Measurements from ENCODE around the gene TBC1D22A. TPM values are rescaled to one million over a fixed set of nuclear protein-coding genes. Genes with fewer than 3 reads are reported as not detected.

Gene TBC1D22A
- total RNA-seq, 3 donors from 2014 or later = 19.0 to 23.6 (median 23.6) TPM

DNA sequence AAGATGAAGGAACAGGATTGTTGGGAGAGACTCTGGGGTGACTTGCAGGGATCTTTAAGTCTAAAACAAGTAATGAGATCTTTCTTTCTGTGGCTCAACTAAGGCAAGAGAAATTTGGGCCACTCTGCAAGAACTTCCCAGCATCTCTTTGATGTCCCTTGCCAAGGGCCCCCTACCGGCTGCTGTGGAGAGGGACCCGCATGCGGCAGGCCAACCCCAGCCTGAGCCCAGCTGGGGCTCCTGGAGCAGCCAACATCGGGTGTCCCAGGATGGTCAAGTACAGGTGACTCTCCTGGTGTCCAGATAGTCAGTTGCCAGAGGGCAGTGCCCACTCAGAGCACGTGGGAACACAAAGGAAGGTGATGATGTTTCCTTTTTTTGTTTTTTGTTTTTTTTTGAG lies 363.2 kb downstream of the TBC1D22A start:
- DNase-seq (ENCODE audit: low spot score in 2 of 2) = no peak
- H3K36me3 ChIP-seq = no peaks in the 10 kb centered on the region
- intact Hi-C loops (cut with DNase I; ENCODE audit: low total_unique reads) = no loop called here
- no peak overlapping the region for H3K27ac ChIP-seq
- no peaks in the 10 kb centered on the region for H3K27me3 ChIP-seq
- H3K4me1 ChIP-seq = no peaks in the 10 kb centered on the region
- no peaks in the 10 kb centered on the region for H3K9me3 ChIP-seq
- TF ChIP-seq POLR2A (IDR thresholded peaks at IDR 0.05) (no peak), POLR2AphosphoS5 (IDR thresholded peaks at IDR 0.05) (no peak)
- TF ChIP-seq, protein P1, sequence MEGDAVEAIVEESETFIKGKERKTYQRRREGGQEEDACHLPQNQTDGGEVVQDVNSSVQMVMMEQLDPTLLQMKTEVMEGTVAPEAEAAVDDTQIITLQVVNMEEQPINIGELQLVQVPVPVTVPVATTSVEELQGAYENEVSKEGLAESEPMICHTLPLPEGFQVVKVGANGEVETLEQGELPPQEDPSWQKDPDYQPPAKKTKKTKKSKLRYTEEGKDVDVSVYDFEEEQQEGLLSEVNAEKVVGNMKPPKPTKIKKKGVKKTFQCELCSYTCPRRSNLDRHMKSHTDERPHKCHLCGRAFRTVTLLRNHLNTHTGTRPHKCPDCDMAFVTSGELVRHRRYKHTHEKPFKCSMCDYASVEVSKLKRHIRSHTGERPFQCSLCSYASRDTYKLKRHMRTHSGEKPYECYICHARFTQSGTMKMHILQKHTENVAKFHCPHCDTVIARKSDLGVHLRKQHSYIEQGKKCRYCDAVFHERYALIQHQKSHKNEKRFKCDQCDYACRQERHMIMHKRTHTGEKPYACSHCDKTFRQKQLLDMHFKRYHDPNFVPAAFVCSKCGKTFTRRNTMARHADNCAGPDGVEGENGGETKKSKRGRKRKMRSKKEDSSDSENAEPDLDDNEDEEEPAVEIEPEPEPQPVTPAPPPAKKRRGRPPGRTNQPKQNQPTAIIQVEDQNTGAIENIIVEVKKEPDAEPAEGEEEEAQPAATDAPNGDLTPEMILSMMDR (IDR thresholded peaks at IDR 0.05) = no peak
- H3K4me3 ChIP-seq = no peak overlapping the region

DNA sequence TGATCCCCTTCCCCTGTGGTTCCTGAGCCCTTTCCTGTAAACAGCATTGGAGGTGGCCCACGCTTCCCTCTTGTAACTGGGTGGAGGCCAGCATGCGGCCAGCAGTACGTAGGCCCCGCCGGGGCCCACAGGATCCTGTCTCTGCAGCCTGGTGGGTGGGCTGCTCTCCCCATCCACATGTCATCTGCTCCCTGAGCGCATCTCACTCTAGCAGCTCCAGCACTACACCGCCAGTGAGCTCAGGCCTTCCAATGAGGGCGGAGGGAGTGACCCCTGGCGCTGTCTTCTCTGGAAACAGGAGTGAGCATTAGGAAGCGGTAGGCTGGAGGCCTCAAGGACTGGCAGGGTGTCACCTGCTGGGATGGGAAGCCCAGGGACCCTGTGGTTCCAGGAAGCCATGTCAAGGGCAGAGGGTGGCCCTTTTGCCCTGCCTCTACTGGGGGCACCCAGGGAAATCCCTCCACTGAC lies 363.9 kb downstream of the TBC1D22A start:
- H3K4me3 ChIP-seq = no peak overlapping the region
- H3K9me3 ChIP-seq = no peaks in the 10 kb centered on the region
- no peaks in the 10 kb centered on the region for H3K36me3 ChIP-seq
- TF ChIP-seq, protein P1 (IDR thresholded peaks at IDR 0.05) = no peak
- TF ChIP-seq POLR2AphosphoS5 (IDR thresholded peaks at IDR 0.05) = no peak
- TF ChIP-seq POLR2A (IDR thresholded peaks at IDR 0.05) = no peak
- H3K27me3 ChIP-seq = no peaks in the 10 kb centered on the region
- no peaks in the 10 kb centered on the region for H3K4me1 ChIP-seq
- intact Hi-C loops (cut with DNase I; ENCODE audit: low total_unique reads) = no loop called here
- H3K27ac ChIP-seq = no peak overlapping the region
- DNase-seq (ENCODE audit: low spot score in 2 of 2) = no peak

DNA sequence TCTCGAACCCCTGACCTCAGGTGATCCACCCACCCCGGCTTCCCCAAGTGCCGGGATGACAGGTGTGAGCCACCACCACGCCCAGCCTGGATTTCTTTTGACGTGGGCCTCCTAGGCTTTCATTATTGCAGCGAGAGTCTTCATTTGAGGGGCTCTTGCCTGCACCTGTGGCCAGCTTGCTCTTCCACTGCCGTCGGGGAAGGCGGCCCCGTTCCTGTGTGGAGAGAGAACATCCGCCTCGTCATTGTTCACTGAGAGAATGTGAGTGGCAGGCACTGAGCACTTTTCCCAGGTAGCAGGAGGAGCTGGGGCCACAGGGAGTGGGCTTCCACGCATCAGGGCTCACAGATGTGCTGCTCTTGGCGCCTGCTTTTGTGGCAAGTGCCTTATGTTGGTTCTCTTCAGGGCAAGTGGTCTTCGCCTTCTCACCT lies 365.0 kb downstream of the TBC1D22A start:
- TF ChIP-seq POLR2A (IDR thresholded peaks at IDR 0.05) = no peak
- TF ChIP-seq, protein P1 (IDR thresholded peaks at IDR 0.05) = no peak
- TF ChIP-seq POLR2AphosphoS5 (IDR thresholded peaks at IDR 0.05) = no peak
- H3K27ac ChIP-seq = no peak overlapping the region
- no peaks in the 10 kb centered on the region for H3K27me3 ChIP-seq
- H3K9me3 ChIP-seq = no peaks in the 10 kb centered on the region
- no peak overlapping the region for H3K4me3 ChIP-seq
- no peaks in the 10 kb centered on the region for H3K36me3 ChIP-seq
- intact Hi-C loops (cut with DNase I; ENCODE audit: low total_unique reads) = no loop called here
- H3K4me1 ChIP-seq = no peaks in the 10 kb centered on the region
- no peak for DNase-seq (ENCODE audit: low spot score in 2 of 2)

DNA sequence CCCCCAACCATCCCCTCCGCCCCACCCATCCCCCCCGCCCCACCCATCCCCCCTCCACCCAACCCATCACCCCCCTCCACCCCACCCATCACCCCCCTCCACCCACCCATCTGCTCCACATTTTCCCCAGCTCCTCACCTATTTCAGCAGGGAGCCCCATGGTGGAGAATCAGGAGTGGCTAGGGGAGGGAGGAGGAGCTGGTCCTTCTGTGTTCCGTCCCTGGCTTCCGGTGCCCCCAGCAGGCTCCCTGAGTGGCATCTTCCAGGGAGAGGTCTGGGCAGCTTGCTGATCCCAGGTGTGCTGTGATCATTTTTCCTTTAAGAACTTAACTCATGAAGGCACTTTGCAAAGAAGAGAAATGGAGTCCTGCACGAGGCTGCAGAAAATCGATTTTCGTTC lies 365.8 kb downstream of the TBC1D22A start:
- DNase-seq (ENCODE audit: low spot score in 2 of 2) = no peak
- intact Hi-C loops (cut with DNase I; ENCODE audit: low total_unique reads) = no loop called here
- H3K4me1 ChIP-seq = no peaks in the 10 kb centered on the region
- no peak overlapping the region for H3K27ac ChIP-seq
- no peaks in the 10 kb centered on the region for H3K36me3 ChIP-seq
- H3K9me3 ChIP-seq = no peaks in the 10 kb centered on the region
- H3K27me3 ChIP-seq = no peaks in the 10 kb centered on the region
- TF ChIP-seq, protein P1 (IDR thresholded peaks at IDR 0.05) = no peak
- TF ChIP-seq POLR2A (IDR thresholded peaks at IDR 0.05) = no peak
- TF ChIP-seq POLR2AphosphoS5 (IDR thresholded peaks at IDR 0.05) = no peak
- no peak overlapping the region for H3K4me3 ChIP-seq

DNA sequence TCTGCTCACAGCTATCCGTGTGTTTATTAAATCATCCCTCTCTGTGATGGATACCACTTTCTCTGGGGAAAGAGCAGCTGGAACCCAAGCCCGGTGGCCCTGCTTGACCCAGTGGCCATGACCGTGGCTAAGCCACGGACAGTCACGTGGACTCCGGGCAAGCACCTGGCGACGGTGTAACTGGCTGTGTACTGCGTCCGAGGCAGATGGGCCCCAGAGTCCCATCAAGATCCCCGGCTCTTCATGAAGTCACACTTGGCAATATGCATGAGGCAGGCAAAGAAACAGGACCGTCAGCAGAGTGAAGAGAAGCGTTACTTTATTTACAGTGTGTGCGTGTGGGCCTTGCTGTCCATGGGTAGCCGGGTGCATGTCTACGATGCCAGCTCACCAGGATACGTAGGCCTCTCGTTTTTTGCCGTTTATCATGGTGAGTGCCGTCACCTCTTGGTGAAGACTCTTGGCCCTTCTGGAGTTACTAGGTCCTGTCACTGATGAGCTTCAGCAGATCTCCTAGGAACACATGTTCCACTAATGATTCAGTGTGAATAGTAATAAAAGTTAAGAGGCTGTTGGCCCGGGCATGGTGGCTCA lies 366.3 kb downstream of the TBC1D22A start:
- Histone ChIP-seq H3K4me3 (no peak overlapping the region), H3K9me3 (no peaks in the 10 kb centered on the region), H3K4me1 (no peaks in the 10 kb centered on the region), H3K36me3 (no peaks in the 10 kb centered on the region), H3K27me3 (no peaks in the 10 kb centered on the region), H3K27ac (no peak overlapping the region)
- no peak for DNase-seq (ENCODE audit: low spot score in 2 of 2)
- TF ChIP-seq POLR2AphosphoS5 (IDR thresholded peaks at IDR 0.05) (no peak), POLR2A (IDR thresholded peaks at IDR 0.05) (no peak)
- TF ChIP-seq, protein P1 (IDR thresholded peaks at IDR 0.05) = no peak
- intact Hi-C loops (cut with DNase I; ENCODE audit: low total_unique reads) = no loop called here
